Measurements from ENCODE around the gene PTPA.

GRCh38 chr9:129162497-129163197 is 51.4 kb downstream of the PTPA start:
- TF ChIP-seq, protein P1, sequence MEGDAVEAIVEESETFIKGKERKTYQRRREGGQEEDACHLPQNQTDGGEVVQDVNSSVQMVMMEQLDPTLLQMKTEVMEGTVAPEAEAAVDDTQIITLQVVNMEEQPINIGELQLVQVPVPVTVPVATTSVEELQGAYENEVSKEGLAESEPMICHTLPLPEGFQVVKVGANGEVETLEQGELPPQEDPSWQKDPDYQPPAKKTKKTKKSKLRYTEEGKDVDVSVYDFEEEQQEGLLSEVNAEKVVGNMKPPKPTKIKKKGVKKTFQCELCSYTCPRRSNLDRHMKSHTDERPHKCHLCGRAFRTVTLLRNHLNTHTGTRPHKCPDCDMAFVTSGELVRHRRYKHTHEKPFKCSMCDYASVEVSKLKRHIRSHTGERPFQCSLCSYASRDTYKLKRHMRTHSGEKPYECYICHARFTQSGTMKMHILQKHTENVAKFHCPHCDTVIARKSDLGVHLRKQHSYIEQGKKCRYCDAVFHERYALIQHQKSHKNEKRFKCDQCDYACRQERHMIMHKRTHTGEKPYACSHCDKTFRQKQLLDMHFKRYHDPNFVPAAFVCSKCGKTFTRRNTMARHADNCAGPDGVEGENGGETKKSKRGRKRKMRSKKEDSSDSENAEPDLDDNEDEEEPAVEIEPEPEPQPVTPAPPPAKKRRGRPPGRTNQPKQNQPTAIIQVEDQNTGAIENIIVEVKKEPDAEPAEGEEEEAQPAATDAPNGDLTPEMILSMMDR (IDR thresholded peaks at IDR 0.05), result no peak
- no peak for TF ChIP-seq EZH2 (IDR thresholded peaks at IDR 0.05; ENCODE audit: borderline replicate concordance, insufficient read depth, low read depth, low read length, poor library complexity, severe bottlenecking)
